Small intestine (tissue), 16 donors: ENCODE data around the gene RNU7-1. TPM values are rescaled to one million over a fixed set of nuclear protein-coding genes. Genes with fewer than 3 reads are reported as not detected.
A peak's percentile ranks its signal among the peaks of the same experiment; 100 is the strongest.

ENCODE experiments used
- DNase-seq, 2 donors: peaks; one replicate each; pipeline versions ENCODE4 v3.0.0 to v3.0.0-alpha.2; 2013
- FAIRE-seq: peaks from 2 replicates; lab custom pipeline; 2012; peaks lifted over from hg19 to GRCh38; lab: Jason Lieb, UNC
- H3K27ac ChIP-seq, 3 donors: one replicate each; pipeline ENCODE4 v1.5.1; 2013; ENCODE audit warnings: low read length in 2 of 3, mild to moderate bottlenecking in 2 of 3, control low read depth in 1 of 3, inconsistent platforms in 1 of 3, low read depth in 1 of 3, moderate library complexity in 1 of 3
- H3K27me3 ChIP-seq, 3 donors: one replicate each; pipeline ENCODE4 v1.6.1; 2013; ENCODE audit warnings: low read length in 3 of 3, inconsistent platforms in 1 of 3; ENCODE audit not compliant: control insufficient read depth in 3 of 3, insufficient read depth in 3 of 3
- H3K36me3 ChIP-seq, 3 donors: one replicate each; pipeline ENCODE4 v1.6.1; 2013; ENCODE audit warnings: low read length in 3 of 3, inconsistent platforms in 1 of 3, low read depth in 1 of 3, mild to moderate bottlenecking in 1 of 3, moderate library complexity in 1 of 3; ENCODE audit not compliant: control insufficient read depth in 3 of 3, insufficient read depth in 2 of 3
- H3K4me1 ChIP-seq, 3 donors: one replicate each; pipeline ENCODE4 v1.6.1; 2013; ENCODE audit warnings: low read length in 2 of 3, inconsistent platforms in 1 of 3, low read depth in 1 of 3, mild to moderate bottlenecking in 1 of 3, moderate library complexity in 1 of 3; ENCODE audit not compliant: control insufficient read depth in 3 of 3, insufficient read depth in 2 of 3
- H3K4me3 ChIP-seq, 3 donors: one replicate each; pipeline ENCODE4 v1.5.1; 2013; ENCODE audit warnings: low read length in 3 of 3, control low read depth in 1 of 3, inconsistent platforms in 1 of 3, low read depth in 1 of 3, mild to moderate bottlenecking in 1 of 3, moderate library complexity in 1 of 3
- H3K9me3 ChIP-seq, 2 donors: one replicate each; pipeline ENCODE4 v1.6.1; 2013; ENCODE audit warnings: low read depth in 1 of 2, low read length in 1 of 2; ENCODE audit not compliant: control insufficient read depth in 2 of 2, insufficient read depth in 1 of 2
- WGBS, 3 donors: extraction: QIAGEN DNeasy Blood & Tissue Kit; methylation state at CpG; one replicate each; pipeline ENCODE4 v1.1.7; 2013; 5-methylcytosine and 5-hydroxymethylcytosine counted together
- long read RNA-seq, 10 donors: transcript quantifications; one replicate each; lab custom pipeline, GENCODE V29; 2026
- polyA plus RNA-seq, 4 donors: library from polyadenylated mRNA; stranded (reverse) in 3 of 4; unstranded in 1 of 4; fragments of 200-250 nt in 3 of 4; fragments of 120-200 nt in 1 of 4; gene quantifications; one replicate each; pipeline versions ENCODE4 v1.2.1 to v1.2.3, GENCODE V29; 2013
- donor health status: healthy with polysubstance abuse.
- donor health status: control.
- donor health status: control.
- donor health status: Bipolar disorder and iron deficiency.
- donor health status: healthy.

Gene RNU7-1
- polyA plus RNA-seq, result not detected
- long read RNA-seq, donor 1, transcript RNU7-1-201 (1 exons, 63 nt), result major isoform, 10 of 10 reads
- long read RNA-seq, donor 1, partial matches to known transcripts, result 0 of 10 reads
- long read RNA-seq, donor 1, other reads (novel, unspliced or antisense), result 0 of 10 reads
- long read RNA-seq, donor 2, result 0 reads
- long read RNA-seq, donor 3, result 0 reads
- long read RNA-seq, donor 4, result 0 reads
- long read RNA-seq, donor 5, result 0 reads
- long read RNA-seq, donor 6, result 0 reads
- long read RNA-seq, donor 7, result 0 reads
- long read RNA-seq, donor 8, result 0 reads
- long read RNA-seq, donor 9, result 0 reads
- long read RNA-seq, donor 10, partial matches to known transcripts, result 0 of 4 reads
- long read RNA-seq, donor 10, other reads (novel, unspliced or antisense), result 0 of 4 reads

DNA sequence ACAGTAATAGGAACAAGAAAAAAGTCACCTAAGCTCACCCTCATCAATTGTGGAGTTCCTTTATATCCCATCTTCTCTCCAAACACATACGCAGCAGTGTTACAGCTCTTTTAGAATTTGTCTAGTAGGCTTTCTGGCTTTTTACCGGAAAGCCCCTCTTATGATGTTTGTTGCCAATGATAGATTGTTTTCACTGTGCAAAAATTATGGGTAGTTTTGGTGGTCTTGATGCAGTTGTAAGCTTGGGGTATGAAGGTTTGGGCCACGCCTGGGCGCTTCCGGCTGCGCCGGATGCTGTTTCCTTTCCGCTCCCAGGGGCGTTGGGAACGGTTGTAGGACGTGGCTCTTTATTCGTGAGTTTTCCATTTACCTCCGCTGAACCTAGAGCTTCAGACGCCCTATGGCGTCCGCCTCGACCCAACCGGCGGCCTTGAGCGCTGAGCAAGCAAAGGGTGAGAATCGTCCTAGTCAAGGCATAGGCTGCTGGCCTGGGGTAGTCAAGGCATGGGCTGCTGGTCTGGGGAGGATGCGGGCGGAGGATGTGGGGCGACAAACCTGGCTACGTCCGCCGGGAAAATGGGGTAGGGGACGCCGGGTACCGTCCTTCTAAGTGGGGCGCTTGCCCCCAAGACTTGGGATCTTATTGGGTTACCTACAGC lies at the start of gene RNU7-1, which contains the start of gene C12orf57:
RNU7-1 (plus strand) TSS at position 95 of the 659 bp plus-strand sequence.
C12orf57 (plus strand) TSS at position 301 of the 659 bp plus-strand sequence; CDS start at position 401, 100 bp downstream.
- WGBS, 3 donors, result 0 to 1% (median 0%) methylated on average over 31 of the region's 31 CpGs
- no peaks in the 10 kb centered on the region for H3K27me3 ChIP-seq
- DNase-seq, result peak; percentile 89 to 95
- peaks cover 4 to 26% (median 5%) of the 10 kb centered on the region in 3 donors for H3K4me1 ChIP-seq
- FAIRE-seq, result no peak
- peak within 1 kb of the TSS; percentile 46 to 75 (median 55) for H3K4me3 ChIP-seq
- no peaks in the 10 kb centered on the region for H3K9me3 ChIP-seq
- H3K27ac ChIP-seq, result peak within 1 kb of the TSS; percentile 94 to 99 (median 98)
- H3K36me3 ChIP-seq, result peaks cover 0 to 50% (median 2%) of the 10 kb centered on the region in 3 donors

DNA sequence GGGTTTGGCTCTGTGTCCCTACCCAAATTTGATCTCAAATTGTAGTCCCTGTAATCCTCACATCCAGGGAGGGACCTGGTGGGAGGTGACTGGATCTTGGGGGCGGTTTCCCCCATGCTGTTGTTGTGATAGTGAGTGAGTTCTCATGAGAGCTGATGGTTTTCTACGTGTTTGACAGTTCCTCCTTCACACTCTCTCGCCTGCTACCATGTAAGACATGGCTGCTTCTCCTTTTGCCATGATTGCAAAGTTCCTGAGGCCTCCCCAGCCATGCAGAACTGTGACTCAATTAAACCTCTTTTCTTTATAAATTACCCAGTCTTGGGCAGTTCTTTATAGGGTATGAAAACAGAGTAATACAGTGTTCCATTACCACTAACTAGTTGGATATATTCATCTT lies 49.3 kb upstream of the RNU7-1 start:
- DNase-seq, result no peak
- Histone ChIP-seq H3K27me3 (no peaks in the 10 kb centered on the region), H3K4me3 (no peak overlapping the region), H3K9me3 (no peaks in the 10 kb centered on the region), H3K27ac (no peak overlapping the region), H3K4me1 (peaks cover 0 to 6% (median 0%) of the 10 kb centered on the region in 3 donors), H3K36me3 (no peaks in the 10 kb centered on the region)
- 79 to 93% (median 85%) methylated on average over 3 of the region's 3 CpGs for WGBS, 3 donors
- FAIRE-seq, result no peak

DNA sequence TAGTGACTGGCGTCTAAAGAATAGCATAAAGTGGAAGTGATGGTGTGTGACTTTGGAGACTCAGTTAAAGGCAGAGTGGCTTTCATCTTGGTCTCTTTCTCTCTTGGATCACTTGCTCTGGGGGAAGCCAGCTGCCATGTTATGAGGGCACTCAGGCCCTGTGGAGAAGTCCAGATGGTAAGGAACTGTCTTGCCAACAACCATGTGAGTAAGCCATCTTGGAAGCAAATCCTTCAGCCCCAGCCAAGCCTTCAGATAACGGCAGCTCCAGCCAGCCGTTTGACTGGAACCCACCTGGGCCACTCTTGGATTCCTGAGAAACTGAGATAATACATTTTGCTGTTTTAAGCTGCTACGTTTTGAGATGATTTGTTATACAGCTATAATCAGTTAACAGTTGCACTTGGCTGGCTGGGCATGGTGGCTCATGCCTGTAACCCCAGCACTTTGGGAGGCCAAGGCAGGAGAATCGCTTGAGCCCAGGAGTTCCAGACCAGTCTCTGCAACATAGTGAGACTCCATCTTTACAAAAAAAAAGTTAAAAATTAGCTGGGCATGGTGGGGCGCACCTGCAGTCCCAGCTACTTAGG lies 46.7 kb upstream of the RNU7-1 start:
- FAIRE-seq (no peak), DNase-seq (no peak)
- Histone ChIP-seq H3K4me1 (peaks cover 0 to 11% (median 0%) of the 10 kb centered on the region in 3 donors), H3K4me3 (no peak overlapping the region), H3K36me3 (no peaks in the 10 kb centered on the region), H3K27ac (no peak overlapping the region), H3K9me3 (no peaks in the 10 kb centered on the region), H3K27me3 (no peaks in the 10 kb centered on the region)
- 85 to 88% (median 86%) methylated on average over 6 of the region's 6 CpGs for WGBS, 3 donors

DNA sequence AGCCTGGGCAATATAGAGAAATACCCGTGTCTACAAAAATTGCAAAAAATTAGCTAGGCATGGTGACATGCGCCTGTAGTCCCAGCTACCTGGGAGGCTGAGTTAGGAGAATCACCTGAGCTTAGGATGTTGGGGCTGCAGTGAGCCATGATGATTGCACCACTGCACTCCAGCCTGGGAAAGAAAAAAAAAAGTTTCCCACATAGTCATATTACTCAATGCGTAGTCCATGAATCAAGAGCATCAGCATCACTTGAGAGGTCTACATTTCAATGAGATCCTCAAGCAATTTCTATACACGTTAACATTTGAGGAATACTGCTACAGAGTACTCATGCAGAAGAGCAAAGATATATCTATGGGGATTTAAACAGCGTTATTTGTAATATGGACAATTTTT lies 44.2 kb upstream of the RNU7-1 start:
- Histone ChIP-seq H3K4me1 (peaks cover 0 to 19% (median 0%) of the 10 kb centered on the region in 3 donors), H3K27me3 (no peaks in the 10 kb centered on the region), H3K4me3 (no peak overlapping the region), H3K27ac (peak overlapping the region in 1 of 3 donors; percentile 4), H3K36me3 (no peaks in the 10 kb centered on the region), H3K9me3 (no peaks in the 10 kb centered on the region)
- FAIRE-seq (no peak), DNase-seq (no peak)
- 44 to 70% (median 51%) methylated on average over 5 of the region's 5 CpGs for WGBS, 3 donors

DNA sequence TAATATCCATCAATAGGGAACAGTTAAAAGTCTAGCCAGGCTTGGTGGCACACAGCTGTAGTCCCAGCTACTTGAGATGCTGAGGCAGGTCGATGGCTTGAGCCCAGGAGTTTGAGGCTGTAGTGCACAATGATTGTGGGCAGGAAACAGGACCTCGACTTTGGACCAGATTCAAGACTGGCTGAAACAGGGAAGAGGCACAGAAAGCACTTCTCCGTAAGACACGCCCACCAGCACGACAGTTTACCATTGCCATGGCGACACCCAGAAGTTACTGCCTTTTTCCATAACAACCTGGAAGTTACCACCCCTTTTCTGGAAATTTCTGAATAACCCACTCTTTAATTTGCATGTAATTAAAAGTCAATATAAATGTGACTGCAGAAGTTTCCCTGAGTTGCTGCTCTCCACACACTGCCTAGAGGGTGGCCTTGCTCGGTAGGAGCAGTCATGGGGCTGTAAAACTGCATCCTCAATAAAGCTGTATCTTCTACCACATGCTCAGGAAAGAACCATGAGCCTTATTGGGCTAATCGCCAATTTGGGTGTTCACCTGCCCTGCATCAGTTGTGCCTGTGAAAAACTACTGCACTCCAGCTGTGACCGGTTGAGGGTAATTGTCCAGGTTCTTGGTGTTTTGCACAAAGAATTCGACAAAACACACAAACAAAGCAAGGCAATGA lies 43.6 kb upstream of the RNU7-1 start:
- Histone ChIP-seq H3K27me3 (no peaks in the 10 kb centered on the region), H3K36me3 (no peaks in the 10 kb centered on the region), H3K4me3 (no peak overlapping the region), H3K27ac (peak overlapping the region in 2 of 3 donors; percentile 46 to 56), H3K4me1 (peaks cover 0 to 20% (median 0%) of the 10 kb centered on the region in 3 donors), H3K9me3 (no peaks in the 10 kb centered on the region)
- peak; percentile 85 to 88 for DNase-seq
- 17 to 38% (median 27%) methylated on average over 10 of the region's 10 CpGs for WGBS, 3 donors
- FAIRE-seq, result no peak

DNA sequence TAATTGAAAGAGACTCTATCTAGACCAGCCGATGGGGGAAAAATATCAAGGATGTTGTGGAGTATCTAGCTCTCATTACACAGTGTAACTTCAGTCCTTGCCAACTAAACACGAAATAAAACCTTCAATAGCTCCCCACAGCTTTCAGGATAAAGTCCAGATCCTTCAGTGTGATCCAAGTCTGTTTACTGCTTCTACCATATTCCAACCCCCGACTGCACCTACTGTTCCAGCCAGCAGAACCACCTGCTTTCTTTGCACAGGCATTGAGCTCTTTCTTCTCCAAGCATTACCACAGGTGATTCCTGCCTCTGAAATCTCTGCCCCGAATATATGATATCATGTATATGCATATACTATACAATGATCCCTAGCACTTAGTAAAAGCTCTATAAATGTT lies 41.2 kb upstream of the RNU7-1 start:
- Histone ChIP-seq H3K9me3 (no peaks in the 10 kb centered on the region), H3K4me1 (peaks cover 0 to 26% (median 0%) of the 10 kb centered on the region in 3 donors), H3K27ac (no peak overlapping the region), H3K4me3 (no peak overlapping the region), H3K27me3 (no peaks in the 10 kb centered on the region), H3K36me3 (peaks cover 0 to 7% (median 0%) of the 10 kb centered on the region in 3 donors)
- no peak for FAIRE-seq
- DNase-seq, result peak; percentile 30 to 64
- WGBS, 3 donors, result 11 to 57% (median 44%) methylated on average over 4 of the region's 4 CpGs

DNA sequence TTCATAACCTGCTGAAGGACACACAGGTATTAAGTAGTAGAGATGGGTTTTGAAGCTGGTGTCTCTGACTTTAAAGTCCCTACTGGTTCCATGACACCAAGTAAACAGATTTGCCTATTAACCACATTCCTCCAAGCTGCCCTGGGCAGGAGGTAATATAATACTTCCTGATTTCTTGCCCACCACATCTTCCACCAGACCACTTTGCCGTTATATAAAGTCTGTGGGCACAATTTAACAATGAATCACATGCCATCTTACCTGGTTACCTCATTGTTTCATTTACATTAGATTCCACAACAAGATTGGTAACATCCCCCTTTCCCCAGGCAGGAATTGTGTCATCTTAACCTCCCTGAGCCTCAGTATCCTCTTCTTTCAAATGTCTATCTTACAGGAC lies 39.9 kb upstream of the RNU7-1 start:
- FAIRE-seq (no peak), DNase-seq (no peak)
- WGBS, 3 donors, result 72 to 84% (median 81%) methylated on average over 1 of the region's 1 CpG
- H3K4me1 ChIP-seq, result peaks cover 0 to 26% (median 0%) of the 10 kb centered on the region in 3 donors
- no peaks in the 10 kb centered on the region for H3K27me3 ChIP-seq
- H3K9me3 ChIP-seq, result no peaks in the 10 kb centered on the region
- no peak overlapping the region for H3K27ac ChIP-seq
- H3K4me3 ChIP-seq, result no peak overlapping the region
- peaks cover 0 to 7% (median 0%) of the 10 kb centered on the region in 3 donors for H3K36me3 ChIP-seq
